Measurements from ENCODE around the gene BET1.

Gene BET1

GRCh38 chr7:94001396-94001795 lies 2.8 kb downstream of the BET1 start:
- no peak for DNase-seq (ENCODE audit: low read depth)
- TF ChIP-seq CTCF (IDR thresholded peaks at IDR 0.05; ENCODE audit: low read depth, low read length) (no peak), MYC (IDR thresholded peaks at IDR 0.05; ENCODE audit: low read depth, low read length) (no peak), POLR2A (IDR thresholded peaks at IDR 0.05; ENCODE audit: extremely low read depth, insufficient read length) (no peak), MAX (IDR thresholded peaks at IDR 0.05; ENCODE audit: low read depth, low read length) (no peak)
- H3K4me3 ChIP-seq (ENCODE audit: low read depth, low read length) = no peak overlapping the region

- TF ChIP-seq CTCF (IDR thresholded peaks at IDR 0.05; ENCODE audit: low read depth, low read length) (no peak), MYC (IDR thresholded peaks at IDR 0.05; ENCODE audit: low read depth, low read length) (no peak), POLR2A (IDR thresholded peaks at IDR 0.05; ENCODE audit: extremely low read depth, insufficient read length) (no peak), MAX (IDR thresholded peaks at IDR 0.05; ENCODE audit: low read depth, low read length) (no peak)
- no peak for DNase-seq (ENCODE audit: low read depth)
- no peak overlapping the region for H3K4me3 ChIP-seq (ENCODE audit: low read depth, low read length)
These were observed 6.3 kb downstream of the BET1 start for GRCh38 chr7:93997868-93998267.

- no peak for DNase-seq (ENCODE audit: low read depth)
- TF ChIP-seq MYC (IDR thresholded peaks at IDR 0.05; ENCODE audit: low read depth, low read length) (no peak), MAX (IDR thresholded peaks at IDR 0.05; ENCODE audit: low read depth, low read length) (no peak), CTCF (IDR thresholded peaks at IDR 0.05; ENCODE audit: low read depth, low read length) (no peak), POLR2A (IDR thresholded peaks at IDR 0.05; ENCODE audit: extremely low read depth, insufficient read length) (no peak)
- no peak overlapping the region for H3K4me3 ChIP-seq (ENCODE audit: low read depth, low read length)
These were observed 11.6 kb downstream of the BET1 start for GRCh38 chr7:93992421-93993110.

GRCh38 chr7:93987297-93987696 lies 16.9 kb downstream of the BET1 start:
- H3K4me3 ChIP-seq (ENCODE audit: low read depth, low read length) = no peak overlapping the region
- no peak for DNase-seq (ENCODE audit: low read depth)
- no peak for TF ChIP-seq CTCF (IDR thresholded peaks at IDR 0.05; ENCODE audit: low read depth, low read length)
- TF ChIP-seq MYC (IDR thresholded peaks at IDR 0.05; ENCODE audit: low read depth, low read length) = no peak
- TF ChIP-seq POLR2A (IDR thresholded peaks at IDR 0.05; ENCODE audit: extremely low read depth, insufficient read length) = no peak
- no peak for TF ChIP-seq MAX (IDR thresholded peaks at IDR 0.05; ENCODE audit: low read depth, low read length)

GRCh38 chr7:93985101-93985500 lies 19.1 kb downstream of the BET1 start:
- TF ChIP-seq POLR2A (IDR thresholded peaks at IDR 0.05; ENCODE audit: extremely low read depth, insufficient read length) (no peak), CTCF (IDR thresholded peaks at IDR 0.05; ENCODE audit: low read depth, low read length) (no peak), MYC (IDR thresholded peaks at IDR 0.05; ENCODE audit: low read depth, low read length) (no peak), MAX (IDR thresholded peaks at IDR 0.05; ENCODE audit: low read depth, low read length) (no peak)
- H3K4me3 ChIP-seq (ENCODE audit: low read depth, low read length) = no peak overlapping the region

More at GRCh38 chr7:93985101-93985500, 19.1 kb downstream of the BET1 start:
- no peak for DNase-seq (ENCODE audit: low read depth)
